HG03457 (cell line): ENCODE results near the gene UPK3BL2.
"Not testable (repeated sequence)": the region's sequence is repeated elsewhere in the genome, so short reads cannot be mapped to it uniquely, and the experiment has no call there.

ENCODE experiments used
- ATAC-seq: cut with Tn5 transposase; IDR thresholded peaks from one replicate; pipeline ENCODE4 v1.9.1; 2021; ENCODE audit warnings: moderate number of reproducible peaks; ENCODE audit not compliant: unreplicated experiment

UPK3BL2 gene

GRCh38 chr7:102531583-102531982 lies 11.9 kb downstream of the UPK3BL2 start:
- not testable (repeated sequence) for ATAC-seq

- not testable (repeated sequence) for ATAC-seq
Measured at GRCh38 chr7:102527822-102528793, 15.4 kb downstream of the UPK3BL2 start.

GRCh38 chr7:102527182-102527581 lies 16.3 kb downstream of the UPK3BL2 start:
- ATAC-seq = not testable (repeated sequence)

- ATAC-seq = not testable (repeated sequence)
Measured at GRCh38 chr7:102524803-102525202, 18.7 kb downstream of the UPK3BL2 start.

GRCh38 chr7:102520797-102521196 lies 22.7 kb downstream of the UPK3BL2 start:
- ATAC-seq = not testable (repeated sequence)

GRCh38 chr7:102517550-102518147 lies 25.8 kb downstream of the UPK3BL2 start, which contains the start of gene RASA4B:
TSS of gene RASA4B (minus strand) at chr7:102517777. CDS start at chr7:102517710, 67 bp downstream.
- ATAC-seq = peak; percentile 51

GRCh38 chr7:102516951-102517350 lies 26.5 kb downstream of the UPK3BL2 start:
- ATAC-seq = not testable (repeated sequence)

- not testable (repeated sequence) for ATAC-seq
Measured at GRCh38 chr7:102515889-102516288, 27.6 kb downstream of the UPK3BL2 start.

- peak; percentile 50 for ATAC-seq
Measured at GRCh38 chr7:102514881-102515721, 28.4 kb downstream of the UPK3BL2 start.

GRCh38 chr7:102512642-102513221 lies 30.8 kb downstream of the UPK3BL2 start:
- ATAC-seq = not testable (repeated sequence)

- ATAC-seq = peak; percentile 27
Measured at GRCh38 chr7:102511860-102512522, 31.5 kb downstream of the UPK3BL2 start.

- ATAC-seq = not testable (repeated sequence)
Measured at GRCh38 chr7:102510575-102510974, 32.9 kb downstream of the UPK3BL2 start.

GRCh38 chr7:102507410-102508088 lies 35.9 kb downstream of the UPK3BL2 start:
- ATAC-seq = not testable (repeated sequence)

GRCh38 chr7:102505298-102506185 lies 38.0 kb downstream of the UPK3BL2 start:
- not testable (repeated sequence) for ATAC-seq

- ATAC-seq = not testable (repeated sequence)
Measured at GRCh38 chr7:102503141-102503540, 40.4 kb downstream of the UPK3BL2 start.

- not testable (repeated sequence) for ATAC-seq
Measured at GRCh38 chr7:102498321-102498720, 45.2 kb downstream of the UPK3BL2 start.

GRCh38 chr7:102497308-102497707 lies 46.2 kb downstream of the UPK3BL2 start:
- ATAC-seq = not testable (repeated sequence)

- ATAC-seq = not testable (repeated sequence)
Measured at GRCh38 chr7:102496861-102497260, 46.6 kb downstream of the UPK3BL2 start.
